ENCODE measurements around the gene FAM43A.

Gene FAM43A

GRCh38 chr3:194711913-194712312 is 26.2 kb downstream of the FAM43A start:
- no peak for DNase-seq

DNA sequence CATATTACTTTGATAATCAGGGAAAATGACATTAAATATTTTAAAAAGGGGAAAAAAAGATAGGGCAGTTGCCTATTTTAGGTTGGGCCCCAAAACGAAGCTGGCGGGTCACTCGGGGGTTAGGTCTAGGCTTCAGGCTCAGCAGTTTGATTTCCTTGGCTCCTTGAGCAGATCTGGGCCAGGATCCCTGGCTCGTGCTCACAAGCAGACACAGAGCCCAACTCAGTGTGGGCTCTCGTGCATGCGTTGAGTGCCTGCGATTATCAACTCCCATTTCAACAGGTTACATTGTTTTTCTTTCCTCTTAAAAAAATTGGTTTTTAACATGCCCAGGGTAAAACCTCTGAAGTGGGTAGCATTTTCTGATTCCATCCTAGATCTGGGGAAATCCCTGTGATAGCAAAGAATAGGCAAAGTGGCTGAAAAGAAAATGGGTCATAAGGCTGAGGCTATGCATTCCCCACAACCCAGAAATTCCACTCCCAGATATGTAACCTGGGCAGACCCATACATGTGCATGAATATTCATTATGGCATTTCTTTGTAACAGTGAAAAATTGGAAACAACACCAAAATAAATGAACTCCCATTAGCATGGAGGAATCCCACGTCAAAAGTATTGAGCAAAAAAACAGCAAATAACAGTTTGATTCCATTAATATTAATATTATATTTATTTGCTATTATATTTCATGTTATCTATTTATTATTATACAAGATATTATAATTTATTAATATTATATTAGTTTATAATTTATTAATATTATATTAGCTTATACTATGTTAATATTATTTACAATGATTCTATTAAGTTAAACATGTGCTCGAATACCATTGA is 27.8 kb downstream of the FAM43A start:
- no peak for DNase-seq

GRCh38 chr3:194714137-194714455 is 28.4 kb downstream of the FAM43A start:
- DNase-seq: no peak

DNA sequence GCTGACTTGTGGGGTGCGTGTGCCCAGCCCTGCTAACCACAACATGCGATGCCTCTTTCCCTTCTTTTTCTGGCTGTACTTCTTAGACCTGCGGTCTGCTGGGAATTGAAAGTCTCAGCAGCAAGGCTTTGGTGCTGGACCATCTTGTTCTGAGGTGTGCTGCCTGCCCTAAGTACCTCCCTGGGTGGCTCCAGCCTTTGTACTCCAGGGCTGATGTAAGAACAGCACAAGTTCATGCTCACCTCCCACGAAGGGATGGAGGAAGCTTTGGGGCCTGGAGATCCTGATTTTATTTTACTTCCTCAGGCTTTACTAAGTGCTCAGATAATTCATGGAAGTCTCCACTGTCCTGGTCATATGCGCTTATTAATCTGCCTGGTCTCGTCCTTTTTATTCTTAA is 28.9 kb downstream of the FAM43A start:
- DNase-seq: no peak

DNA sequence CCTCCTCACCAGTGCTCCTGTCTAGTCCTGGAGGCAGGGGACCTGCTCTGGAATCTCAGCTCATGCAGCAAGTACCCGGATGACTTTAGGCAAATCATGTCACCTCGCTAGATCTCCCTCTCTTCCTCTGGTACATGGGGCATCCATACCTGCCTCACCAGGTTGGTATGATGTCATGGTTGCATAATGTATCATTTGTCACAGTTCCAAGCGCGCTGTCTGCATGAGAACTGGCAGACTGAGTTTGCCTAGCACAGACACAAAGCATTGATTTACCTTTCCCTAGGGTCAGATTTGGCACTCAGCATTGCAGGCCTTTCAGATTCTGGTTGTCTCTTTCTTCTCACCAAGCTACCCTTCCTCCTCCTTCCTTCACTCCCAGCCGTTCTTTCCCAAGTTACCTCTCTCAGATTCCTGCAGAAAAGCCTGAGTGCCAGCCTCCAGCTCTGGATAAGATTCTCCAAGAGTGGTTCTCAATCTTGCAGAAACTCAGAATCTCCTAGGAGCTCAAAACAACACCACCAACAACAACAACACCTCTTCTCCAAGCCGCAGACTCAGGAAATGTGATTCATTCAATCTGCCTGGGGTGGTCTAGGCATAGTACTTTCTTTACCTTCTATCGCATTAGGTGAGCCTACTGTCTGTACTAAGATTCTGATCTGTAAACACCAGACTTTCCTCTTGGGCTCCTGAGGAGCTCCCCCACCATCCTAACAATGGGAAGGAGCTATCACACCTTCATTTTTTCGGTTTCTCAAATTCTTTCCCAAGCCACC is 29.5 kb downstream of the FAM43A start:
- no peak for DNase-seq

- no peak for DNase-seq
Measured at GRCh38 chr3:194718079-194718478, 32.4 kb downstream of the FAM43A start.

GRCh38 chr3:194720048-194720447 is 34.4 kb downstream of the FAM43A start:
- DNase-seq: no peak

DNA sequence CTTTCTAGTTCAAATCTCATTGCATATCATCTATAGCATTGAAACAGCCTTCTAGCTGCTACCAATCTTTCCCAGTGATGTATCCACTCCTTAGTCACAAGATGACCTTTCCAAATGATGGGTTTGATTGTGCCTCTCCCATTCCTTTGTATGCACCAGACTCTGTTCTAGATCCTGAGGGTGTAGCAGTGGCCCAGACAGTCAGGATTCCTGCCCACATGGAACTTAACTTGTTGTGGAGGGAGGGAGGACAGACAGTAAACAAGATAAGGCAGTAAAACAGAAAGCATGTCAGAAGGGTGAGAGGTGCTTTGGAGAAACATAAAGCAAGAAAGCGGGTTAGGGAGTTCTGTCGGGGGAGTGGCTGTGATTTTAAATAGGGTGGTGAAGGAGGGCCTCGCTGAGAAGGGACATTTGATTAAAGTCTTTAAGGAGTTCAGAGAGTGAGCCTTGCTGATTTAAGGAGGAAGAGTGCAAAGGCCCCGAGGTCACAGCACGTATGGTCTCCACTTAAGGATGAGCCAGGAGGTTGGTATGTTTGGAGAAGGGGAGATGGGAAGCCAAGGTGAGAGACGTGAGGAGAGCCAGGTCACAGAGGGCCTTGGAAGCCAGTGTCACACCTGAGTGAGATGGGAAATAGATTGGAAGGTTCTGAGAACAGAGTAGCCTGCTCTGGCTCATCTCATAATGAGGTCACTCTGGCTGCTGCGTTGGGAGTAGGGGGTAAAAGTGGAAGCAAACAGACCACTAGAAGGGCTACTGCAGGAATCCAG is 38.3 kb downstream of the FAM43A start:
- DNase-seq: no peak

- DNase-seq: no peak
Measured at GRCh38 chr3:194725346-194725745, 39.7 kb downstream of the FAM43A start.

DNA sequence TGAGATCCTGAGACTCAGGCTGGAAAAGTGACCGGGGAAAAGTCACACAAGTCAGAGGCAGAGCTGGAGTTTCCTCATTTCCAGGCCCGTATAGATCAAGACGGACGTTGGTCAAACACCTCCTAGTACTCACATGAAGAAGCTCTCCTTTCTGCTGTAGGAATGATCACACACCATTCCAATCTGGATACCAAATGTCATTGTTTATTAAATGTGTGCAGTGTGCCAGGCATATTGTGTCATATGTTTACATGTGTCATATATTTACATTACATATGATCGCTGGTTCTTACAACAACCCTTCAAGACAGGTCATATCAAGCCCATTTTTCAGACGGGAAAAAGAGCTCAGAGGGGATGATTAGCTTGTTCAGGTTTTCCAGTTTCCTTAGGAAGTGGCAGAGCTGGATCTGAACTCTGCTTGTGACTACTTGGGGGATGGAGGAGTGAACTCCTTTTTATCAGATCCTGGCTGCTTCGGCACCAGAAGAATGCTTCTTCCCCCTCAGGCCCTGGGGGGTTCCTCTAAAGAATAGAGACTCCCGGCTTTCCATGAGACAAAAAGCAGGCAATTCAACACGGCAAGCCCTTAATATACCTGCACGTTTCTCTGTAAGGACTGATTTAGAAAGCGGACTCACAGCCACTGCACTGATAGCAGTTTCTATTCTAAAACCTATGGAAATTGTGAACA is 41.9 kb downstream of the FAM43A start:
- no peak for DNase-seq

GRCh38 chr3:194728986-194729385 is 43.3 kb downstream of the FAM43A start:
- DNase-seq: no peak

GRCh38 chr3:194730365-194730764 is 44.7 kb downstream of the FAM43A start:
- DNase-seq: no peak

DNA sequence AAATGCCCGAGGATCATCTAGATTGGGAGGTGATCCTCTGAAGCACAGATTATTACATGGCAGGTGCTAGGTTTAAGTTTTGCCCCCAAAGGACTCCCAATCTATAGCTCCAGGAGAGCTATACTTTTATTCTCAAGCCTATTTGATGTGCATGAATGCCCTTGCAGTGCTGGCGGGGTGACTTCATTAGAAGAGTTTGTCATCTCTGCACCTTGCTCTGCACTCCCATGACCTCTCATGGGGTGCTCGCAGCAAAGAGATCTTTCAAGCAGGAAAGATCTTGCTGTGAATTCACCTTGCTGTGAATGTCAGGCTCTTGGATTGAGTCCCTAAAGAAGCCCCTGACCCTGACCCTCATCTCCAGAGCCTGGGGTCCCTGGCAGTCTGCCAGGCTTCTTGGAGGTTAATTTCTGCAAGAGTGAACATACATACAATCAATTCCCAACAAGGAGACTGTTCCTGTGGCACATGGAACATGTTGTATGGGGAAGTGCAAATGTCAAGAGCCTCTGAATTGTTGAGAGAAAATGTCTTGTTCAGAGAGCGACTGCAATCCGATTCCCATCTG is 45.9 kb downstream of the FAM43A start:
- no peak for DNase-seq

DNA sequence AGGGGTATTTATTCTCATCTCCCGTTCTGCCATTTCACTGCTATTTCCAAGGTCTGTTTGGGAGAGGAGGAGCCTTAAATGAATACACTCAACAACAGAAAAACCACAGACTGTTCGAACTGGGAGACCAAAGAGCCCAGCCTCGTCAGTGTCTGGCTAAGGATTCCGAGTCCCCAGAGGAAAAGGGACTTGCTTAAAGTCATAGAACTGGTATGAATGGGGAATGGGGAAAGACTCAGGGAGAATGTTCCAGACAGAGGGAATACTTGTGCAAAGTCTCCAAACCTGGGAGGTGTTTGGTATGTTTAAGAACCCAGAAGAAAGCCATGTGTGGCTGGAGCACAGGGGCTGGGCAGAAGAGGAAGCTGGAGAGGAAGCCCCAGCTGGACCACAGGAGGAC is 46.9 kb downstream of the FAM43A start:
- DNase-seq: no peak

GRCh38 chr3:194736277-194736895 is 50.7 kb downstream of the FAM43A start:
- DNase-seq: peak; percentile 51

DNA sequence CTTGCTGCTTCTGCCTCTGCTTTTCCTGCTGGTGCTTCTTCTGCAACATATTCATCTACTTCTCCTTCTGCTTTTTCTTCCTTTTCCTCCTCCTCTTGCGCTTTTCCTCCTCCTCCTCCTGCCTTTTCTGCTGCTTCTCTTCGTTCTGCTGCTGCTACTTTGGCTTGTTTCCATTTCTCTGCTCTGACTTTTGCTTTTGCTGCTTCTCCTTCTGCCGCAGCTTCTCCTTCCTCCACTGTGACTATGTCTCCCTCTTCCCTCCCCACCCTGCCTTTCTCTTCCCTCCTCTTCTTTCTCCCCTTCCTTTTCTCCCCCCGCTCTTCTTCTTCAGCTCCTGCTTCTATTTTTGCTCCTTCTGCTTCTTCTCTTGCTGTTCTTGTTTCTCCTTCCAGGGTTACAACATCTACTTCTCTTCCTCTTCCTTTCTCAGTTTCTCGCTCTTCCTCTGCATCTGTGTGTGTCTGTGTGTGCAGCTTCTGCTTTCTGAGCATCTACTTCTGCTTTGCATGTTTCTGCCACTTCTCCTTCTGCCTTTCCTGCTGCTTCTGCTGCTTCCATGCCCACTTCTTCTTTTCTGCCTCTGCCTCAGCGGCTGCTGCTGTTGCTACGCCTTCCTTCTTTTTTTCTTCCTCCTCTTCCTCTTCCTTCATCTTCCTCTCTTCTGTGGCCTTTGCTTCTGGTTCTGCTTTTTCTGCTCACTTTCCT is 51.4 kb downstream of the FAM43A start:
- DNase-seq: peak; percentile 75
